MCF 10A (cell line): ENCODE data around the gene STK4. TPM values are rescaled to one million over a fixed set of nuclear protein-coding genes. Genes with fewer than 3 reads are reported as not detected.

ENCODE experiments used
- BruUV-seq: library from RNA; stranded (reverse); fragments of 400-500 nt; replicated peaks from 2 replicates; lab custom pipeline; 2021; lab: Mats Ljungman, UMichigan
- CTCF ChIA-PET: fragments of 300-600 bp; sonication (Branson Sonifier 250); formaldehyde crosslinking; extraction: SDS; loops from one replicate; lab custom pipeline; 2021; ENCODE audit warnings: antibody characterized with exemption, inconsistent platforms; lab: Yijun Ruan, JAX
- POLR2A ChIA-PET: fragments of 300-600, 350-650 bp; sonication (Branson Sonifier 250); formaldehyde crosslinking; extraction: SDS; loops from one replicate; lab custom pipeline; 2020; ENCODE audit warnings: antibody characterized with exemption, inconsistent platforms; lab: Yijun Ruan, JAX
- DNase-seq: peaks from one replicate; pipeline ENCODE4 v3.0.0-alpha.2; 2018; ENCODE audit not compliant: unreplicated experiment
- H3K27ac Mint-ChIP-seq: one replicate; pipeline ENCODE4 v1.8.0; 2022; ENCODE audit warnings: mild to moderate bottlenecking, low read depth, mixed read lengths; ENCODE audit not compliant: unreplicated experiment
- H3K27me3 Mint-ChIP-seq: one replicate; pipeline ENCODE4 v1.8.0; 2022; ENCODE audit warnings: mixed read lengths; ENCODE audit not compliant: insufficient read depth, unreplicated experiment
- H3K36me3 Mint-ChIP-seq: one replicate; pipeline ENCODE4 v1.8.0; 2022; ENCODE audit warnings: mild to moderate bottlenecking, moderate library complexity, mixed read lengths; ENCODE audit not compliant: insufficient read depth, unreplicated experiment
- H3K4me1 Mint-ChIP-seq: one replicate; pipeline ENCODE4 v1.8.0; 2022; ENCODE audit warnings: mixed read lengths; ENCODE audit not compliant: insufficient read depth, unreplicated experiment
- H3K4me3 Mint-ChIP-seq: one replicate; pipeline ENCODE4 v1.8.0; 2022; ENCODE audit warnings: mild to moderate bottlenecking, moderate library complexity, mixed read lengths; ENCODE audit not compliant: unreplicated experiment
- H3K9me3 Mint-ChIP-seq: one replicate; pipeline ENCODE4 v1.8.0; 2022; ENCODE audit warnings: mixed read lengths; ENCODE audit not compliant: unreplicated experiment
- intact Hi-C: fragments of 100-400 bp; cut with micrococcal nuclease; formaldehyde crosslinking; loops from 2 replicates; pipeline ENCODE4 v1.14.1; 2022
- total RNA-seq: library from RNA; stranded (reverse); gene quantifications from 2 replicates; pipeline ENCODE4 v1.2.3, GENCODE V29; 2022
- TF ChIP-seq, protein P1 (sequence below): fragments of 200-600 bp; IDR thresholded peaks from one replicate; pipeline ENCODE4 v1.8.0; 2022; ENCODE audit warnings: antibody characterized with exemption, mild to moderate bottlenecking; ENCODE audit not compliant: unreplicated experiment

The STK4 gene
- total RNA-seq, 1 experiment from 2014 or later = 47.7 TPM

DNA sequence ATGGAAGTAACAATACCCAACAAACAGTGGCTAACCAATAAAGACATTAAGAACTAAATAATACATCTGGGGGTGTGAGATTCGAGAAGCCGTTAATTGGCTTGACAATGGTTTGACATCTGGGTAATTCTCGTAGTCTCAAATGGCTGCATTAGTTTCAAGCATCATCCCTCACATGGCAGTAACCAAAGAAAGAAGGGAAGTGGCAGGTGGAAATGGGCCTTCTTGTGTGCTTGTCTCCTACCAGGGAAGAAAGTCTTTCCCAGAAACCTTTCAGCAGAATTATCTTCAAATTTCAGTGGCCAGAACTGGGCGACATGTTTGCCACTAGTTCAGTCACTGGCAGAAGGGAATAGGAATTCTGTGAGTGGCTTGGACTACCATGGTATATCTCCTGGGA is 10.4 kb downstream of the STK4 start:
- TF ChIP-seq, protein P1, sequence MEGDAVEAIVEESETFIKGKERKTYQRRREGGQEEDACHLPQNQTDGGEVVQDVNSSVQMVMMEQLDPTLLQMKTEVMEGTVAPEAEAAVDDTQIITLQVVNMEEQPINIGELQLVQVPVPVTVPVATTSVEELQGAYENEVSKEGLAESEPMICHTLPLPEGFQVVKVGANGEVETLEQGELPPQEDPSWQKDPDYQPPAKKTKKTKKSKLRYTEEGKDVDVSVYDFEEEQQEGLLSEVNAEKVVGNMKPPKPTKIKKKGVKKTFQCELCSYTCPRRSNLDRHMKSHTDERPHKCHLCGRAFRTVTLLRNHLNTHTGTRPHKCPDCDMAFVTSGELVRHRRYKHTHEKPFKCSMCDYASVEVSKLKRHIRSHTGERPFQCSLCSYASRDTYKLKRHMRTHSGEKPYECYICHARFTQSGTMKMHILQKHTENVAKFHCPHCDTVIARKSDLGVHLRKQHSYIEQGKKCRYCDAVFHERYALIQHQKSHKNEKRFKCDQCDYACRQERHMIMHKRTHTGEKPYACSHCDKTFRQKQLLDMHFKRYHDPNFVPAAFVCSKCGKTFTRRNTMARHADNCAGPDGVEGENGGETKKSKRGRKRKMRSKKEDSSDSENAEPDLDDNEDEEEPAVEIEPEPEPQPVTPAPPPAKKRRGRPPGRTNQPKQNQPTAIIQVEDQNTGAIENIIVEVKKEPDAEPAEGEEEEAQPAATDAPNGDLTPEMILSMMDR = no peak
- no peak for DNase-seq
- no peak overlapping the region for H3K27ac Mint-ChIP-seq
- BruUV-seq = no TSS peak
- no peak overlapping the region for H3K4me3 Mint-ChIP-seq
- H3K9me3 Mint-ChIP-seq = no peaks in the 10 kb centered on the region
- H3K4me1 Mint-ChIP-seq = peaks cover 18% of the 10 kb centered on the region
- peaks cover 77% of the 10 kb centered on the region for H3K36me3 Mint-ChIP-seq
- ChIA-PET CTCF (interaction anchor here (1.3 to 2.2 kb wide), 2 partner anchors 11 to 17 kb away, joined by 3 to 9 read pairs; partner anchors contain the start of gene STK4), POLR2A (interaction anchor here (2.5 kb wide), 1 partner anchor 16 kb away, joined by 10 read pairs; the partner anchor contains the start of gene TOMM34)
- intact Hi-C loops = no loop called here
- no peaks in the 10 kb centered on the region for H3K27me3 Mint-ChIP-seq

DNA sequence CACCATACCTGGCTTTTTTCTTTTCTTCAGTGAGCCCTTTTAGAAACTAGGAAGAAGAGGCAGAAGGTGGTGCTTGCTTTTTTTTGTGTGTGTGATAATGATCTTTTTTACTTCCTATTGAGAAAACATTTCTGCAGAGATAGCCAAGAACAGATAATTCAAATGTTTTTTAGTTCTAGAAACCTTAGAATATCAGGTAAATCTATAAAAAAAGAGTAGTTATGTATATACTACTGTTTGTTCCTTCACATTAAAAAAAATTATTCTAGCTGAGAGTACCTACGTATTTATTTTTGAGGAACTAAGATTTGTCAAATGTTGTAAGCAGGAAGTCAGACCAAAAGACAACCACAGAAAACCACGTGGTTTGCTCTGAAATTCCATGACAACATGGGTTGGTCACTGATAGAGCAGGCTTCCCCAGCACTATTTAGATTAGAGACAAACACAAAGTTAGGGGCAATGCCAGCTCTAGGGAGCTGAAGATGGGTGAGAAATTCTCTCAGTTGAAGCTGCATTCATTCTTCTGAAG is 12.8 kb downstream of the STK4 start:
- H3K36me3 Mint-ChIP-seq = peaks cover 74% of the 10 kb centered on the region

DNA sequence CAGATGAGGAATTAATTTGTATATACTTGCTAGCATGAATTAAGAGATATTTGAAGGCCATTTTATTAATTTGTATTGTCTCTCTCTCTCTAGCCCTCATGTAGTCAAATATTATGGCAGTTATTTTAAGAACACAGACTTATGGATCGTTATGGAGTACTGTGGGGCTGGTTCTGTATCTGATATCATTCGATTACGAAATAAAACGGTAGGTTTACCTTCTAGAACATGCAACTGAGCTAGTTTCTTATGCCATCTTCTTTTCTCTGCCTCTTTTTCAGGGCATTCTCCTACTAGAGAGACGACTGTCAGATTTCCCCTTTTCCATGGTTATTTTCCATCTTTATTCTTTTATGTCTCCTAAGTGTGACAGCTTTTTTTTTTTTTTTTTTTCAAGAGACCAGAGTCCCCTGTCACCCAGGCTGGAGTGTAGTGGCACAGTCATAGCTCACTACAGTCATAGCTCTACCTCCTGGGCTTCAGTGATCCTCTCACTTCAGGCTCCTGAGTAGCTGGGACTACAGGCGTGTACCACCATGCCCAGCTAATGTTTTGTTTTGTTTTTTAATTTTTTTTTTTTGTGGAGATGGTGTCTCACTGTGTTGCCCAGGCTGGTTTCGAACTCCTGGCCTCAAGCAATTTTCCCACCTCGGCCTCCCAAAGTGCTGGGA is 15.6 kb downstream of the STK4 start:
- intact Hi-C loops = no loop called here
- H3K27ac Mint-ChIP-seq = no peak overlapping the region
- no peaks in the 10 kb centered on the region for H3K9me3 Mint-ChIP-seq
- peaks cover 47% of the 10 kb centered on the region for H3K36me3 Mint-ChIP-seq
- H3K4me1 Mint-ChIP-seq = peaks cover 13% of the 10 kb centered on the region
- no peak overlapping the region for H3K4me3 Mint-ChIP-seq
- ChIA-PET CTCF (interaction anchor here (0.7 to 1.0 kb wide), 2 partner anchors 10 to 15 kb away, joined by 3 to 4 read pairs; no protein-coding TSS in a partner anchor), POLR2A (interaction anchor here (0.8 to 1.3 kb wide), 2 partner anchors 10 to 15 kb away, joined by 3 to 5 read pairs; partner anchors contain the start of gene STK4)
- DNase-seq = no peak
- TF ChIP-seq, protein P1 = no peak
- BruUV-seq = no TSS peak
- H3K27me3 Mint-ChIP-seq = no peaks in the 10 kb centered on the region

More for the DNA sequence above, 12.8 kb downstream of the STK4 start:
- H3K4me1 Mint-ChIP-seq = peaks cover 8% of the 10 kb centered on the region
- CTCF ChIA-PET = interaction anchor here (1.2 to 2.0 kb wide), 4 partner anchors 101 to 315 kb away, joined by 3 to 7 read pairs (median 4); no protein-coding TSS in a partner anchor
- intact Hi-C loops = no loop called here
- TF ChIP-seq, protein P1 = no peak
- H3K9me3 Mint-ChIP-seq = no peaks in the 10 kb centered on the region
- POLR2A ChIA-PET = interaction anchor here (1.0 to 2.8 kb wide), 4 partner anchors 9 to 19 kb away, joined by 3 to 15 read pairs (median 8); partner anchors contain the start of genes STK4 and TOMM34
- BruUV-seq = no TSS peak
- no peaks in the 10 kb centered on the region for H3K27me3 Mint-ChIP-seq
- H3K4me3 Mint-ChIP-seq = no peak overlapping the region
- no peak overlapping the region for H3K27ac Mint-ChIP-seq
- no peak for DNase-seq

DNA sequence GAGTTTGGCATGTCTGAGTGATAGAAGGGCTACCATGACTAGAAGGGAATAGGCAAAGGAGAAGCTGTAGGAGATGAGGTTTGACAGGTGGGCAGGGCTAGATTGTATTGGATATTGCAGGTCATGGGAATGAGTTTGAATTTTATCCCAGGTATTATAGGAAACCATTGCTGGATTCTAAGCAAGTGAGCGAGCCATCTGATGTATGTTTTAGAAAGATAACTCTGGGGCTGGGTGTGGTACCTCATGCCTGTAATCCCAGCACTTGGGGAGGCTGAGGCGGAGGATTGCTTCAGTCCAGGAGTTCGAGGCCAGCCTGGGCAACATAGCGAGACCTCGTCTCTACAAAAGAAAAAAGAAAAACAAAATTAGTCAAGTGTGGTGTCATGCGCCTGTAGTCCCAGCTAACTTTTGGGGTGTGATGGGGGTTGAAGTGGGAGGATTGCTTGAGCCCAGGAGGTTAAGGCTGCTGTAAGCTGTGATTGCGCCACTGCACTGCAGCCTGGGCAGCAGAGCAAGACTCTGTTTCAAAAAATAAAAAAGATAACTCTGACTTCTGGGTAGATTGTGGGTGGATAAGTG is 16.9 kb downstream of the STK4 start:
- DNase-seq = no peak
- TF ChIP-seq, protein P1 = no peak
- no peaks in the 10 kb centered on the region for H3K27me3 Mint-ChIP-seq
- no TSS peak for BruUV-seq
- H3K9me3 Mint-ChIP-seq = no peaks in the 10 kb centered on the region
- POLR2A ChIA-PET = interaction anchor here (1.0 kb wide), 1 partner anchor 23 kb away, joined by 3 read pairs; the partner anchor contains the start of gene TOMM34
- H3K36me3 Mint-ChIP-seq = peaks cover 41% of the 10 kb centered on the region
- no peak overlapping the region for H3K27ac Mint-ChIP-seq
- H3K4me1 Mint-ChIP-seq = peaks cover 13% of the 10 kb centered on the region
- CTCF ChIA-PET = interaction anchor here (0.6 to 1.5 kb wide), 2 partner anchors 129 to 308 kb away, joined by 4 to 5 read pairs; no protein-coding TSS in a partner anchor
- no peak overlapping the region for H3K4me3 Mint-ChIP-seq
- intact Hi-C loops = no loop called here
